ENCODE data around the gene EBNA1BP2.

The EBNA1BP2 gene

GRCh38 chr1:43171312-43171875, 696 bp downstream of the EBNA1BP2 start:
- Histone ChIP-seq H3K79me2 (ENCODE audit: control insufficient read depth, insufficient read depth, low read length, unreplicated experiment) (peaks cover 29% of the 10 kb centered on the region), H3K27me3 (ENCODE audit: insufficient read depth, low read length) (no peaks in the 10 kb centered on the region), H3K27ac (ENCODE audit: low read depth, low read length) (no peak overlapping the region; the same call in 1 of the 2 replicates), H3K36me3 (ENCODE audit: insufficient read depth, low read length) (peaks cover 21% of the 10 kb centered on the region), H2AFZ (ENCODE audit: low read length, unreplicated experiment) (peak overlapping the region; percentile 96), H3K4me3 (ENCODE audit: low read depth, low read length) (peak overlapping the region; percentile 100), H3K4me1 (ENCODE audit: control insufficient read depth, insufficient read depth, low read length, unreplicated experiment) (peaks cover 14% of the 10 kb centered on the region)

- H3K4me1 ChIP-seq (ENCODE audit: control insufficient read depth, insufficient read depth, low read length, unreplicated experiment) = peaks cover 5% of the 10 kb centered on the region
- H3K4me3 ChIP-seq (ENCODE audit: low read depth, low read length) = no peak overlapping the region
- H2AFZ ChIP-seq (ENCODE audit: low read length, unreplicated experiment) = no peak overlapping the region
- H3K79me2 ChIP-seq (ENCODE audit: control insufficient read depth, insufficient read depth, low read length, unreplicated experiment) = peaks cover 15% of the 10 kb centered on the region
- H3K27me3 ChIP-seq (ENCODE audit: insufficient read depth, low read length) = no peaks in the 10 kb centered on the region
- H3K36me3 ChIP-seq (ENCODE audit: insufficient read depth, low read length) = peaks cover 31% of the 10 kb centered on the region
- H3K27ac ChIP-seq (ENCODE audit: low read depth, low read length) = no peak overlapping the region
Observed at GRCh38 chr1:43165765-43166164, 6.3 kb downstream of the EBNA1BP2 start.

GRCh38 chr1:43165162-43165561, 6.9 kb downstream of the EBNA1BP2 start:
- Histone ChIP-seq H2AFZ (ENCODE audit: low read length, unreplicated experiment) (no peak overlapping the region), H3K36me3 (ENCODE audit: insufficient read depth, low read length) (peaks cover 31% of the 10 kb centered on the region), H3K4me3 (ENCODE audit: low read depth, low read length) (no peak overlapping the region), H3K79me2 (ENCODE audit: control insufficient read depth, insufficient read depth, low read length, unreplicated experiment) (peaks cover 9% of the 10 kb centered on the region), H3K4me1 (ENCODE audit: control insufficient read depth, insufficient read depth, low read length, unreplicated experiment) (no peaks in the 10 kb centered on the region), H3K27me3 (ENCODE audit: insufficient read depth, low read length) (no peaks in the 10 kb centered on the region), H3K27ac (ENCODE audit: low read depth, low read length) (no peak overlapping the region)

- Histone ChIP-seq H3K4me3 (ENCODE audit: low read depth, low read length) (no peak overlapping the region), H2AFZ (ENCODE audit: low read length, unreplicated experiment) (no peak overlapping the region), H3K27me3 (ENCODE audit: insufficient read depth, low read length) (peaks cover 2% of the 10 kb centered on the region; the same call in 1 of the 2 replicates), H3K4me1 (ENCODE audit: control insufficient read depth, insufficient read depth, low read length, unreplicated experiment) (no peaks in the 10 kb centered on the region), H3K36me3 (ENCODE audit: insufficient read depth, low read length) (no peaks in the 10 kb centered on the region), H3K27ac (ENCODE audit: low read depth, low read length) (no peak overlapping the region), H3K79me2 (ENCODE audit: control insufficient read depth, insufficient read depth, low read length, unreplicated experiment) (no peaks in the 10 kb centered on the region)
Observed at GRCh38 chr1:43156026-43156425, 16.1 kb downstream of the EBNA1BP2 start.

- H3K79me2 ChIP-seq (ENCODE audit: control insufficient read depth, insufficient read depth, low read length, unreplicated experiment) = no peaks in the 10 kb centered on the region
- no peaks in the 10 kb centered on the region for H3K4me1 ChIP-seq (ENCODE audit: control insufficient read depth, insufficient read depth, low read length, unreplicated experiment)
- no peak overlapping the region for H3K27ac ChIP-seq (ENCODE audit: low read depth, low read length)
- peaks cover 22% of the 10 kb centered on the region; the same call in 1 of the 2 replicates for H3K27me3 ChIP-seq (ENCODE audit: insufficient read depth, low read length)
- no peak overlapping the region for H2AFZ ChIP-seq (ENCODE audit: low read length, unreplicated experiment)
- H3K36me3 ChIP-seq (ENCODE audit: insufficient read depth, low read length) = no peaks in the 10 kb centered on the region
- no peak overlapping the region for H3K4me3 ChIP-seq (ENCODE audit: low read depth, low read length)
Observed at GRCh38 chr1:43153443-43153842, 18.6 kb downstream of the EBNA1BP2 start.

GRCh38 chr1:43152866-43153265, 19.2 kb downstream of the EBNA1BP2 start:
- H3K27me3 ChIP-seq (ENCODE audit: insufficient read depth, low read length) = peaks cover 24% of the 10 kb centered on the region; the same call in 1 of the 2 replicates
- no peak overlapping the region for H2AFZ ChIP-seq (ENCODE audit: low read length, unreplicated experiment)
- no peaks in the 10 kb centered on the region for H3K79me2 ChIP-seq (ENCODE audit: control insufficient read depth, insufficient read depth, low read length, unreplicated experiment)
- H3K27ac ChIP-seq (ENCODE audit: low read depth, low read length) = no peak overlapping the region
- H3K36me3 ChIP-seq (ENCODE audit: insufficient read depth, low read length) = no peaks in the 10 kb centered on the region
- H3K4me3 ChIP-seq (ENCODE audit: low read depth, low read length) = no peak overlapping the region
- no peaks in the 10 kb centered on the region for H3K4me1 ChIP-seq (ENCODE audit: control insufficient read depth, insufficient read depth, low read length, unreplicated experiment)

GRCh38 chr1:43149889-43150288, 22.2 kb downstream of the EBNA1BP2 start:
- H2AFZ ChIP-seq (ENCODE audit: low read length, unreplicated experiment) = no peak overlapping the region
- peaks cover 48% of the 10 kb centered on the region for H3K27me3 ChIP-seq (ENCODE audit: insufficient read depth, low read length)
- no peaks in the 10 kb centered on the region for H3K4me1 ChIP-seq (ENCODE audit: control insufficient read depth, insufficient read depth, low read length, unreplicated experiment)
- H3K79me2 ChIP-seq (ENCODE audit: control insufficient read depth, insufficient read depth, low read length, unreplicated experiment) = no peaks in the 10 kb centered on the region
- H3K36me3 ChIP-seq (ENCODE audit: insufficient read depth, low read length) = no peaks in the 10 kb centered on the region
- H3K4me3 ChIP-seq (ENCODE audit: low read depth, low read length) = no peak overlapping the region
- no peak overlapping the region for H3K27ac ChIP-seq (ENCODE audit: low read depth, low read length)

GRCh38 chr1:43147625-43148327, 24.3 kb downstream of the EBNA1BP2 start:
- Histone ChIP-seq H3K4me1 (ENCODE audit: control insufficient read depth, insufficient read depth, low read length, unreplicated experiment) (peaks cover 3% of the 10 kb centered on the region), H2AFZ (ENCODE audit: low read length, unreplicated experiment) (peak overlapping the region; percentile 55), H3K36me3 (ENCODE audit: insufficient read depth, low read length) (no peaks in the 10 kb centered on the region), H3K79me2 (ENCODE audit: control insufficient read depth, insufficient read depth, low read length, unreplicated experiment) (no peaks in the 10 kb centered on the region), H3K27ac (ENCODE audit: low read depth, low read length) (no peak overlapping the region), H3K4me3 (ENCODE audit: low read depth, low read length) (peak overlapping the region; percentile 81), H3K27me3 (ENCODE audit: insufficient read depth, low read length) (peaks cover 59% of the 10 kb centered on the region)

- Histone ChIP-seq H3K4me3 (ENCODE audit: low read depth, low read length) (no peak overlapping the region), H2AFZ (ENCODE audit: low read length, unreplicated experiment) (no peak overlapping the region), H3K27ac (ENCODE audit: low read depth, low read length) (no peak overlapping the region), H3K79me2 (ENCODE audit: control insufficient read depth, insufficient read depth, low read length, unreplicated experiment) (no peaks in the 10 kb centered on the region), H3K36me3 (ENCODE audit: insufficient read depth, low read length) (no peaks in the 10 kb centered on the region), H3K27me3 (ENCODE audit: insufficient read depth, low read length) (peaks cover 59% of the 10 kb centered on the region), H3K4me1 (ENCODE audit: control insufficient read depth, insufficient read depth, low read length, unreplicated experiment) (peaks cover 3% of the 10 kb centered on the region)
Observed at GRCh38 chr1:43144237-43144636, 27.9 kb downstream of the EBNA1BP2 start.

- Histone ChIP-seq H3K27me3 (ENCODE audit: insufficient read depth, low read length) (peaks cover 51% of the 10 kb centered on the region), H3K4me3 (ENCODE audit: low read depth, low read length) (no peak overlapping the region), H3K27ac (ENCODE audit: low read depth, low read length) (no peak overlapping the region), H3K4me1 (ENCODE audit: control insufficient read depth, insufficient read depth, low read length, unreplicated experiment) (peaks cover 3% of the 10 kb centered on the region), H3K36me3 (ENCODE audit: insufficient read depth, low read length) (no peaks in the 10 kb centered on the region), H3K79me2 (ENCODE audit: control insufficient read depth, insufficient read depth, low read length, unreplicated experiment) (no peaks in the 10 kb centered on the region), H2AFZ (ENCODE audit: low read length, unreplicated experiment) (no peak overlapping the region)
Observed at GRCh38 chr1:43143441-43143888, 28.6 kb downstream of the EBNA1BP2 start.

- Histone ChIP-seq H3K4me3 (ENCODE audit: low read depth, low read length) (no peak overlapping the region), H2AFZ (ENCODE audit: low read length, unreplicated experiment) (no peak overlapping the region), H3K36me3 (ENCODE audit: insufficient read depth, low read length) (no peaks in the 10 kb centered on the region), H3K4me1 (ENCODE audit: control insufficient read depth, insufficient read depth, low read length, unreplicated experiment) (peaks cover 3% of the 10 kb centered on the region), H3K27me3 (ENCODE audit: insufficient read depth, low read length) (peaks cover 31% of the 10 kb centered on the region), H3K79me2 (ENCODE audit: control insufficient read depth, insufficient read depth, low read length, unreplicated experiment) (no peaks in the 10 kb centered on the region), H3K27ac (ENCODE audit: low read depth, low read length) (no peak overlapping the region)
Observed at GRCh38 chr1:43140583-43140982, 31.5 kb downstream of the EBNA1BP2 start.

Data from ACC112 (cell line).